ENCODE results near the gene PPP1R11.
"Not testable (repeated sequence)": the region's sequence is repeated elsewhere in the genome, so short reads cannot be mapped to it uniquely, and the experiment has no call there.

Gene PPP1R11

GRCh38 chr6:30066577-30067459 lies at the start of gene PPP1R11:
Gene PPP1R11, plus strand, starts transcription at chr6:30067198. Its CDS starts 213 bp downstream, at chr6:30067411.
- H3K4me1 ChIP-seq (ENCODE audit: control insufficient read depth in 1 of 2, insufficient read depth in 2 of 2, low read length in 2 of 2), result peaks cover 18 to 41% of the 10 kb centered on the region in 2 donors

DNA sequence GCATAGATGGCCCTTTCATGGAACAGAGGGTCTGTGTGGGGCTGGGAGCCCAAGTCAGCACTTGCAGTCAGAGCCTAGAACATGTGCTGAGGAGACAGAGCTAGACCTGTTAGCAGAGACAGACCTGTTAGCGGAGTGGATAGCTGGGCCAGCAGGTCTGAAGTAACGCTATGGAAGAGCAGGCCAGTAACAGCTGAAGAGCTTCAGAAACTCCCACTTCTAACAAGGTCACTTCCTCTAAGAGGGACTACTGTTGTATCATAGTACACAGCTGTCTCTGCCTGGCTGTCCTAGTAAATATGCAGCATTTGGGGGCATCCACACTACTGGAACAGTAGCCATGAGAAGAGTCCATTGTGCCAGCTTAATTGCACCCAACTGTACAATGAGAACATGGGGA lies 47.2 kb upstream of the PPP1R11 start:
- H3K27me3 ChIP-seq (ENCODE audit: low read depth, low read length), result no peaks in the 10 kb centered on the region
- H3K27ac ChIP-seq (ENCODE audit: low read length), result no peak overlapping the region
- no peaks in the 10 kb centered on the region for H3K9me3 ChIP-seq (ENCODE audit: control insufficient read depth in 1 of 2, low read length in 2 of 2)
- H3K36me3 ChIP-seq (ENCODE audit: control insufficient read depth in 1 of 2, insufficient read depth in 2 of 2, low read length in 2 of 2), result peaks cover 0 to 14% of the 10 kb centered on the region in 2 donors
- no peaks in the 10 kb centered on the region for H3K4me1 ChIP-seq (ENCODE audit: control insufficient read depth in 1 of 2, insufficient read depth in 2 of 2, low read length in 2 of 2)
- no peak overlapping the region for H3K4me3 ChIP-seq (ENCODE audit: low read depth in 1 of 2, low read length in 2 of 2)

More at GRCh38 chr6:30066577-30067459, at the start of gene PPP1R11:
- Histone ChIP-seq H3K4me3 (ENCODE audit: low read depth in 1 of 2, low read length in 2 of 2) (peak within 1 kb of the TSS; percentile 90 to 95), H3K36me3 (ENCODE audit: control insufficient read depth in 1 of 2, insufficient read depth in 2 of 2, low read length in 2 of 2) (peaks cover 20 to 24% of the 10 kb centered on the region in 2 donors), H3K27me3 (ENCODE audit: low read depth, low read length) (peaks cover 2% of the 10 kb centered on the region), H3K27ac (ENCODE audit: low read length) (peak within 1 kb of the TSS; percentile 98), H3K9me3 (ENCODE audit: control insufficient read depth in 1 of 2, low read length in 2 of 2) (no peaks in the 10 kb centered on the region)

GRCh38 chr6:30020626-30021025 lies 46.4 kb upstream of the PPP1R11 start:
- H3K4me3 ChIP-seq (ENCODE audit: low read depth in 1 of 2, low read length in 2 of 2), result no peak overlapping the region
- H3K36me3 ChIP-seq (ENCODE audit: control insufficient read depth in 1 of 2, insufficient read depth in 2 of 2, low read length in 2 of 2), result peaks cover 0 to 14% of the 10 kb centered on the region in 2 donors
- no peaks in the 10 kb centered on the region for H3K4me1 ChIP-seq (ENCODE audit: control insufficient read depth in 1 of 2, insufficient read depth in 2 of 2, low read length in 2 of 2)
- H3K27me3 ChIP-seq (ENCODE audit: low read depth, low read length), result no peaks in the 10 kb centered on the region
- H3K27ac ChIP-seq (ENCODE audit: low read length), result no peak overlapping the region
- H3K9me3 ChIP-seq (ENCODE audit: control insufficient read depth in 1 of 2, low read length in 2 of 2), result no peaks in the 10 kb centered on the region

DNA sequence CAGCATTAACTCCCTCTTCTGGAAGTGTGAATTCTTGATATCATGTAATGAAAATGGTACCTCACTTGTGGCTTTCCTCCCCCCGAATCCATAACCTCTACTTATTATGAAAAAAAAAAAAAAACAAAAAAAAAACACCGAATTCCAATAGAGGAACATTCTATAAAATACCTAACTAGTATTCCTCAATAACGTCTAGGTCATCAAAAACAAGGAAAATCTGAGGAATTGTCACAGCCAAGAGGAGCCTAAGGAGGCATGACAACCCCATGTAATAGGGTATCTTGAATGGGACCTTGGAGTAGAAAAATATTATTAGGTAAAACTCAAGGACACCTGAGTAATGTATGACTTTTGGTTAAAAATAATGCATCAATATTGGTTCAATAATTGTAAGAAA lies 44.8 kb upstream of the PPP1R11 start:
- H3K4me1 ChIP-seq (ENCODE audit: control insufficient read depth in 1 of 2, insufficient read depth in 2 of 2, low read length in 2 of 2), result no peaks in the 10 kb centered on the region
- H3K27ac ChIP-seq (ENCODE audit: low read length), result no peak overlapping the region
- no peak overlapping the region for H3K4me3 ChIP-seq (ENCODE audit: low read depth in 1 of 2, low read length in 2 of 2)
- H3K9me3 ChIP-seq (ENCODE audit: control insufficient read depth in 1 of 2, low read length in 2 of 2), result no peaks in the 10 kb centered on the region
- no peaks in the 10 kb centered on the region for H3K27me3 ChIP-seq (ENCODE audit: low read depth, low read length)
- peaks cover 0 to 14% of the 10 kb centered on the region in 2 donors for H3K36me3 ChIP-seq (ENCODE audit: control insufficient read depth in 1 of 2, insufficient read depth in 2 of 2, low read length in 2 of 2)

DNA sequence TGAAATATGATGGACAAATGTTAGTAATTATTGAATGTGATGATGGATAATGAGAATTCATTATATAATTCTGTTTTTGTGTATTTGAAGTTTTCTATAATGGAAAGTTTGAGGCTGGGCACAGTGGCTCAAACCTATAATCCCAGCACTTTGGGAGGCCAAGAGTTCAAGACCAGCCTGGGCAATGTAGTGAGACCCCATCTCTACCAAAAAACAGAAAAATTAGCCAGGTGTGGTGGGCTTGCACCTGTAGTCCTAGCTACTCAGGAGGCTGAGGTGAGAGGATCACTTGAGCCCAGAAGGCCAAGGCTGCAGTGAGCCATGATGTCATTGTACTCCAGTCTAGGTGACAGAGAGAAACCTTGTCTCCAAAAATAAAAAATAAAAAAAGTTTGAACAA lies 44.3 kb upstream of the PPP1R11 start:
- not testable (repeated sequence) for H3K27me3 ChIP-seq (ENCODE audit: low read depth, low read length); H3K4me3 ChIP-seq (ENCODE audit: low read depth in 1 of 2, low read length in 2 of 2); H3K9me3 ChIP-seq (ENCODE audit: control insufficient read depth in 1 of 2, low read length in 2 of 2); H3K27ac ChIP-seq (ENCODE audit: low read length); H3K4me1 ChIP-seq (ENCODE audit: control insufficient read depth in 1 of 2, insufficient read depth in 2 of 2, low read length in 2 of 2)
- peaks cover 0 to 14% of the 10 kb centered on the region in 2 donors for H3K36me3 ChIP-seq (ENCODE audit: control insufficient read depth in 1 of 2, insufficient read depth in 2 of 2, low read length in 2 of 2)

DNA sequence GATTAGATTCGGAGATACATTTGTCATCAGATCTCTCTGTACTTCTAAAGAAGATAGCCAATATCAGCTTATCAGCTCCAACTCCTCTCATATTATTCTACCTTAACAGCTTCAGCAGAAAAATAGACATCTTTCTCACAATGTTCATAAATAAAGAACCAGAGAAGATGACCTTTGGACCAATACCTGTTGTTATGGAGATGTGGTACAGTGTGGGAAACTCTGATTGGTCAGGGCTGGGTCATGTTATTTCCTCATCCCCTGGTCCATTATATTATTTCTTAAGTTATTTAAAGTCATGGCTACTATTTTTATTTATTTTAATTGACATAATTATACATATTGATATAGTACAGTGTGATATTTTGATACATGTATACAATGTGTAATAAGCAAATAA lies 41.8 kb upstream of the PPP1R11 start:
- Histone ChIP-seq H3K27ac (ENCODE audit: low read length) (no peak overlapping the region), H3K4me3 (ENCODE audit: low read depth in 1 of 2, low read length in 2 of 2) (no peak overlapping the region), H3K4me1 (ENCODE audit: control insufficient read depth in 1 of 2, insufficient read depth in 2 of 2, low read length in 2 of 2) (no peaks in the 10 kb centered on the region), H3K27me3 (ENCODE audit: low read depth, low read length) (no peaks in the 10 kb centered on the region), H3K36me3 (ENCODE audit: control insufficient read depth in 1 of 2, insufficient read depth in 2 of 2, low read length in 2 of 2) (peaks cover 0 to 5% of the 10 kb centered on the region in 2 donors), H3K9me3 (ENCODE audit: control insufficient read depth in 1 of 2, low read length in 2 of 2) (no peaks in the 10 kb centered on the region)

GRCh38 chr6:30029588-30029987 lies 37.4 kb upstream of the PPP1R11 start:
- Histone ChIP-seq H3K27ac (ENCODE audit: low read length) (no peak overlapping the region), H3K4me1 (ENCODE audit: control insufficient read depth in 1 of 2, insufficient read depth in 2 of 2, low read length in 2 of 2) (no peaks in the 10 kb centered on the region), H3K27me3 (ENCODE audit: low read depth, low read length) (no peaks in the 10 kb centered on the region), H3K9me3 (ENCODE audit: control insufficient read depth in 1 of 2, low read length in 2 of 2) (no peaks in the 10 kb centered on the region), H3K36me3 (ENCODE audit: control insufficient read depth in 1 of 2, insufficient read depth in 2 of 2, low read length in 2 of 2) (peaks cover 1 to 3% of the 10 kb centered on the region in 2 donors), H3K4me3 (ENCODE audit: low read depth in 1 of 2, low read length in 2 of 2) (no peak overlapping the region)

- Histone ChIP-seq H3K27me3 (ENCODE audit: low read depth, low read length) (no peaks in the 10 kb centered on the region), H3K27ac (ENCODE audit: low read length) (no peak overlapping the region), H3K4me1 (ENCODE audit: control insufficient read depth in 1 of 2, insufficient read depth in 2 of 2, low read length in 2 of 2) (no peaks in the 10 kb centered on the region), H3K36me3 (ENCODE audit: control insufficient read depth in 1 of 2, insufficient read depth in 2 of 2, low read length in 2 of 2) (peaks cover 3 to 7% of the 10 kb centered on the region in 2 donors), H3K9me3 (ENCODE audit: control insufficient read depth in 1 of 2, low read length in 2 of 2) (no peaks in the 10 kb centered on the region), H3K4me3 (ENCODE audit: low read depth in 1 of 2, low read length in 2 of 2) (no peak overlapping the region)
These were observed 35.6 kb upstream of the PPP1R11 start for GRCh38 chr6:30031381-30031780.

- H3K4me1 ChIP-seq (ENCODE audit: control insufficient read depth in 1 of 2, insufficient read depth in 2 of 2, low read length in 2 of 2); H3K27ac ChIP-seq (ENCODE audit: low read length); H3K4me3 ChIP-seq (ENCODE audit: low read depth in 1 of 2, low read length in 2 of 2); H3K9me3 ChIP-seq (ENCODE audit: control insufficient read depth in 1 of 2, low read length in 2 of 2); H3K27me3 ChIP-seq (ENCODE audit: low read depth, low read length); H3K36me3 ChIP-seq (ENCODE audit: control insufficient read depth in 1 of 2, insufficient read depth in 2 of 2, low read length in 2 of 2): not testable (repeated sequence)
These were observed 33.6 kb upstream of the PPP1R11 start for GRCh38 chr6:30033440-30033839.

- H3K4me1 ChIP-seq (ENCODE audit: control insufficient read depth in 1 of 2, insufficient read depth in 2 of 2, low read length in 2 of 2), result no peaks in the 10 kb centered on the region
- H3K27ac ChIP-seq (ENCODE audit: low read length), result no peak overlapping the region
- H3K4me3 ChIP-seq (ENCODE audit: low read depth in 1 of 2, low read length in 2 of 2), result no peak overlapping the region
- H3K36me3 ChIP-seq (ENCODE audit: control insufficient read depth in 1 of 2, insufficient read depth in 2 of 2, low read length in 2 of 2), result peaks cover 3 to 7% of the 10 kb centered on the region in 2 donors
- no peaks in the 10 kb centered on the region for H3K9me3 ChIP-seq (ENCODE audit: control insufficient read depth in 1 of 2, low read length in 2 of 2)
- no peaks in the 10 kb centered on the region for H3K27me3 ChIP-seq (ENCODE audit: low read depth, low read length)
These were observed 31.2 kb upstream of the PPP1R11 start for GRCh38 chr6:30035784-30036183.

GRCh38 chr6:30037182-30037788 lies 29.7 kb upstream of the PPP1R11 start:
- H3K4me3 ChIP-seq (ENCODE audit: low read depth in 1 of 2, low read length in 2 of 2), result no peak overlapping the region
- H3K4me1 ChIP-seq (ENCODE audit: control insufficient read depth in 1 of 2, insufficient read depth in 2 of 2, low read length in 2 of 2), result no peaks in the 10 kb centered on the region
- H3K9me3 ChIP-seq (ENCODE audit: control insufficient read depth in 1 of 2, low read length in 2 of 2), result no peaks in the 10 kb centered on the region
- H3K27me3 ChIP-seq (ENCODE audit: low read depth, low read length), result no peaks in the 10 kb centered on the region
- H3K27ac ChIP-seq (ENCODE audit: low read length), result no peak overlapping the region
- H3K36me3 ChIP-seq (ENCODE audit: control insufficient read depth in 1 of 2, insufficient read depth in 2 of 2, low read length in 2 of 2), result peaks cover 3 to 7% of the 10 kb centered on the region in 2 donors

Data from muscle layer of duodenum (tissue), 2 donors.